AG04450 (cell line): ENCODE results near the gene B4GALT1. TPM values are rescaled to one million over a fixed set of nuclear protein-coding genes. Genes with fewer than 3 reads are reported as not detected.

Source experiments
- CTCF ChIA-PET: fragments of 300-600, 350-600 bp; formaldehyde crosslinking; extraction: SDS; loops from one replicate; lab custom pipeline; 2022; ENCODE audit warnings: antibody characterized with exemption, inconsistent platforms; lab: Charles Lee
- POLR2A ChIA-PET: fragments of 350-600 bp; formaldehyde crosslinking; extraction: SDS; loops from one replicate; lab custom pipeline; 2021; ENCODE audit warnings: antibody characterized with exemption, inconsistent platforms; lab: Yijun Ruan, JAX
- DNase-seq: peaks from one replicate; pipeline ENCODE4 v3.0.0-alpha.2; 2011; ENCODE audit warnings: low read depth, low spot score
- H3K27ac ChIP-seq: one replicate; pipeline ENCODE4 v1.5.1; 2012; ENCODE audit warnings: low read depth, low read length, control low read depth
- H3K27me3 ChIP-seq: one replicate; pipeline ENCODE4 v1.6.0; 2012; ENCODE audit warnings: low read length; ENCODE audit not compliant: control insufficient read depth, insufficient read depth
- H3K4me3 ChIP-seq: 2 replicates; pipeline ENCODE4 v1.5.1; 2011; ENCODE audit warnings: mild to moderate bottlenecking, low read depth, low read length, control low read depth
- H3K9me3 ChIP-seq: 2 replicates; pipeline ENCODE4 v1.5.1; 2012; ENCODE audit warnings: low read length; ENCODE audit not compliant: control insufficient read depth, insufficient read depth
- polyA plus RNA-seq: library from polyadenylated mRNA; depleted of rRNA; stranded (reverse); fragments of >200 nt; gene quantifications from 2 replicates; pipeline ENCODE4 v1.2.3, GENCODE V29; 2011
- TF ChIP-seq, protein P1 (sequence below): IDR thresholded peaks from 2 replicates; pipeline ENCODE4 v1.5.1; 2011; ENCODE audit warnings: low read depth, low read length, control low read depth, inconsistent platforms

Gene B4GALT1
- polyA plus RNA-seq, 1 experiment = 57.0 TPM

DNA sequence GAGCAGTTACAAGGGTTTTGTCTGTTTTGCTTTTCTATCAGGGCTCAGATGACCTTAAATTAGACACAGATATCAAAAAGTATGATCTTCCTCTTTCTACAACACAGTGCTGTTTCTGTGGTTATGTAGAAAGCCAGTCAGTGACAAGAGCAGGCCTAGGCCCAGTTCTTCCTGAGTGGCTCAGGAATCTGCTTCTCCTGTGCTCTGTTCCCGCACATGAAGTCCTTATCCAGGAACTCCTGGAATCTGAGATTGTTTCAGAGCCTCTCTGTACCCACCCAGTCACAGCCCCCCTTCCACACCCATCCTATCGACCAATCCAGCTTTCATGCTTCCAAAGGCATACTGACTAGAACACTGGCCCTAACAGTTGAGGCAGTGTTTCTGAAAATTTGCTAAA is 50.3 kb downstream of the B4GALT1 start:
- TF ChIP-seq, protein P1, sequence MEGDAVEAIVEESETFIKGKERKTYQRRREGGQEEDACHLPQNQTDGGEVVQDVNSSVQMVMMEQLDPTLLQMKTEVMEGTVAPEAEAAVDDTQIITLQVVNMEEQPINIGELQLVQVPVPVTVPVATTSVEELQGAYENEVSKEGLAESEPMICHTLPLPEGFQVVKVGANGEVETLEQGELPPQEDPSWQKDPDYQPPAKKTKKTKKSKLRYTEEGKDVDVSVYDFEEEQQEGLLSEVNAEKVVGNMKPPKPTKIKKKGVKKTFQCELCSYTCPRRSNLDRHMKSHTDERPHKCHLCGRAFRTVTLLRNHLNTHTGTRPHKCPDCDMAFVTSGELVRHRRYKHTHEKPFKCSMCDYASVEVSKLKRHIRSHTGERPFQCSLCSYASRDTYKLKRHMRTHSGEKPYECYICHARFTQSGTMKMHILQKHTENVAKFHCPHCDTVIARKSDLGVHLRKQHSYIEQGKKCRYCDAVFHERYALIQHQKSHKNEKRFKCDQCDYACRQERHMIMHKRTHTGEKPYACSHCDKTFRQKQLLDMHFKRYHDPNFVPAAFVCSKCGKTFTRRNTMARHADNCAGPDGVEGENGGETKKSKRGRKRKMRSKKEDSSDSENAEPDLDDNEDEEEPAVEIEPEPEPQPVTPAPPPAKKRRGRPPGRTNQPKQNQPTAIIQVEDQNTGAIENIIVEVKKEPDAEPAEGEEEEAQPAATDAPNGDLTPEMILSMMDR = no peak
- no peak overlapping the region for H3K27ac ChIP-seq
- no peak for DNase-seq

DNA sequence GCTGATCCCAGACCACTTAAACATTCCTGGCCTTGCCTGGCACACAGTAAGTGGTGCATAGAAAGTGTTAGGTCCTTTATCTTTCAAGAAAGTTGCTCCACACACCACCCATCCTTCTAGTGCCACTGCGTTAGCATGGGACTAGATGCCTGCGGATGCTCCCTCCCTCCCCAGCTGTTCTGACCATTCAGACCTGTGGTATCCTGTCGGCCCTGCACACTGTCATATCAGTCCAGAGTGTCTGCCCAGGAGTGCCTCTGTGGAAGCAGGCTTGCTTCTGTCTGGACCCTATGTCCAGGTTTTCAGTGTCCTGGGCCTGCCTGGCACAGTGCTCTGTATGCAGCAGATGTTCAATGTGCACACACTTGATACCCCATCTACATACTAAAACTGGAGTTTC is 52.4 kb downstream of the B4GALT1 start:
- H3K4me3 ChIP-seq = no peak overlapping the region
- no peak for DNase-seq
- CTCF ChIA-PET = no interaction called here
- POLR2A ChIA-PET = no interaction called here
- H3K9me3 ChIP-seq = no peaks in the 10 kb centered on the region
- TF ChIP-seq, protein P1 = no peak
- H3K27me3 ChIP-seq = no peaks in the 10 kb centered on the region
- H3K27ac ChIP-seq = no peak overlapping the region

More for the DNA sequence above, 50.3 kb downstream of the B4GALT1 start:
- ChIA-PET CTCF (no interaction called here), POLR2A (no interaction called here)
- Histone ChIP-seq H3K9me3 (no peaks in the 10 kb centered on the region), H3K27me3 (no peaks in the 10 kb centered on the region), H3K4me3 (no peak overlapping the region)

DNA sequence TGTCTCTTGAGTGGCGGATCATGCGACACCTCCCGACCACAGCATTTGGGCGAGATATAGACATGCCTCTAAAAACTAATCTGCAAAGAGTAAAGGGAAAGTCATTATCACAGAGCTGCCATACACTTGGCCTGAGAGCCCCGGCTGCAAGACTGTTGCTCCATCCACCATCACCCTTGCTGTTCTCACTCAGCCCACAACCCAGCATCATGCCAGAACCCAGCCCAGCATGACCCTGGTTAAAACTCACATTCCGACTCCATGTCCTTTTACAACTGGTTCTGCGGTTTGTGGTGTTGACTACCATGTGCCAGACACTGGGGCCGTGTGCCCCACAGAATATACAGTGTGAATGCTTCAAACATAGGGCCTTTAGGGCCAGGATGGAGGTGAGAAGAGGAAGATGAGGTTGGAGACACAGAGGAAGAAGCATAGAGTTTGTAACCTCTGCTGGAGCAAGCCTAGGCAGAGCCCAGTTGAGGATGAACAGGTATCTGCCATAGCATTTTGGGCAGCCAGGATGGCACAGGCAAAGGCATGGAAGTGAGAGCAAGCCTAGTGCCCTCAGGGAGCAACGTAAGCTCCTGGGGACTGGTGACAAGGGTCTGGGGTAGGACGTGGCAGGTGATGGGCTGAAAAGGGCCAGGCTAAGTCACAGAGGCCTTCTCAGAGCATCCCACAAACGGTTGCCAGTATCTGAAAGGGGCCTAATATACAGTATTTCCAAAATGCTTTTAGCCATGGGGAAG is 53.2 kb downstream of the B4GALT1 start:
- ChIA-PET POLR2A (no interaction called here), CTCF (interaction anchor here (0.5 kb wide), 1 partner anchor 1030 kb away, joined by 6 read pairs; no protein-coding TSS in a partner anchor)
- Histone ChIP-seq H3K9me3 (no peaks in the 10 kb centered on the region), H3K27ac (no peak overlapping the region), H3K27me3 (no peaks in the 10 kb centered on the region), H3K4me3 (no peak overlapping the region)
- no peak for DNase-seq
- TF ChIP-seq, protein P1 = no peak

DNA sequence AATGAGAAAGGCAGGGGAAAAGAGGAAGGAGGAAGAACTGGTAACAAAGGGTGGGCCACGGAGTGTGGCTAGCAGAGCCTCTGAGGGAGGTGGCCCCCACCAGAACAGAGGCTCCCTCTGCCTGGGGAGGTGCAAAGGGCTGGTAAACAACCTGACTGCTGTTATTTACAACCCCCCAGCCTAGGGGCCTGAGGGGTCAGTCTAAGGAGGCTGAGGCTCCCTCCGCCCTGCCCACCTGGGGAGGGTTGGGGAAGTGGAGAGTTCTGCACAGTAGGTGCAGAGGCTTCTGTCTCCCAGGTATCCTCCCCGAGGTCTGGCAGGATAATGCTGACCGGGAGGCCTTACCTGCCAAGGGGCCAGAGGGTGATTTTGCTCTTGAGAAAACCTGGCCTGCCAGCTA is 55.0 kb downstream of the B4GALT1 start:
- Histone ChIP-seq H3K4me3 (no peak overlapping the region), H3K27me3 (no peaks in the 10 kb centered on the region), H3K27ac (no peak overlapping the region), H3K9me3 (no peaks in the 10 kb centered on the region)
- POLR2A ChIA-PET = no interaction called here
- TF ChIP-seq, protein P1 = no peak
- DNase-seq = no peak
- CTCF ChIA-PET = no interaction called here

DNA sequence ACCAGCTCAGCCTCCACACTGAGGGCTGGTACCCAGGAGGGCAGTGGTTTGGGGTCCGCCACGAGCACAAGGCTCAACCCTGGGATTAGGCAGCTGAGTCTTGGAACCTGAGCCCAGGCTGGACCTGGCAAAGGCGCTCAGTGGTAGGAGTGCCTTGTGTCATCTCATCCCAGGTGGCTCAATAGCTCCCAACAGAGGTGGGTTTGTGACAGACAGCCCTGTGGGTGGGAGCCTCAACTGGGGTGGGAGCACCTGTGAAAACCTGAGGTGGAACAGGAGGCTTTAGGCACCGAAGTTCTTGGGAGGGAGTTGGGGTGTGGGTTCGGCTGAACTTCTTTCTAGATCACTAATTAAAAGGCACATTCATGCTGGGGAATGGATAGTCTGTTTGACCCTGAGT is 55.5 kb downstream of the B4GALT1 start:
- DNase-seq = no peak
- ChIA-PET POLR2A (no interaction called here), CTCF (no interaction called here)
- H3K4me3 ChIP-seq = no peak overlapping the region
- no peaks in the 10 kb centered on the region for H3K27me3 ChIP-seq
- TF ChIP-seq, protein P1 = no peak
- no peaks in the 10 kb centered on the region for H3K9me3 ChIP-seq
- no peak overlapping the region for H3K27ac ChIP-seq
